Measurements from ENCODE around the gene SENP3.
A peak's percentile ranks its signal among the peaks of the same experiment; 100 is the strongest.

Gene SENP3

DNA sequence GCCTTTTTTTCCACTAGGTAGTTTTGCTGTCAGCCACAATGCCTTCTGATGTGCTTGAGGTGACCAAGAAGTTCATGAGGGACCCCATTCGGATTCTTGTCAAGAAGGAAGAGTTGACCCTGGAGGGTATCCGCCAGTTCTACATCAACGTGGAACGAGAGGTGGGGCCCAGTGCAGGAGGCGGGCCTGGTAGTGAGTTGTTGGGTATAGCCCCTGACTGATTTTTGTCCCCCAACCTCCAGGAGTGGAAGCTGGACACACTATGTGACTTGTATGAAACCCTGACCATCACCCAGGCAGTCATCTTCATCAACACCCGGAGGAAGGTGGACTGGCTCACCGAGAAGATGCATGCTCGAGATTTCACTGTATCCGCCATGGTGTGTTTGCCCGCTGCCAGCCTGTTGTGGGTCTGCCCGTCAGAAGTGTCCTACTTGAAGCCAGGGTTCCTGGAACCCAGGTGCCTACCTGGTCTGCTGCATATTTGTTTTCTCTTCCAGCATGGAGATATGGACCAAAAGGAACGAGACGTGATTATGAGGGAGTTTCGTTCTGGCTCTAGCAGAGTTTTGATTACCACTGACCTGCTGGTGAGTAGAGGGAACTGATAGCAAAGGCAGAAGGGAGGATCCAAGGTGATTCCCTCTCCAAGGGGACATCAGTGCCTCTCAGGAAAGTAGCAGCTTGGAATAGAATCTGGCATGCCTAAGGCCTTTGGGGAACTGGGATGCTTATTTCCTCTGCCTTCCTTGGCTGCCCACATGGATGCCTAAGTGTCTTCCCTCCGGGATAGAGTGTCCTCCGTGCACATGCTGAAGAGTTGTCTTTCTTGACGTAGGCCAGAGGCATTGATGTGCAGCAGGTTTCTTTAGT is 15.8 kb downstream of the SENP3 start:
- DNase-seq (ENCODE audit: low read depth), result no peak

- peak; percentile 25 for DNase-seq (ENCODE audit: low read depth)
Measured at GRCh38 chr17:7579001-7579833, 17.5 kb downstream of the SENP3 start, which contains the start of gene CD68. TSS of gene CD68 (plus strand) at chr17:7579638. CDS start at chr17:7579678, 40 bp downstream.

DNA sequence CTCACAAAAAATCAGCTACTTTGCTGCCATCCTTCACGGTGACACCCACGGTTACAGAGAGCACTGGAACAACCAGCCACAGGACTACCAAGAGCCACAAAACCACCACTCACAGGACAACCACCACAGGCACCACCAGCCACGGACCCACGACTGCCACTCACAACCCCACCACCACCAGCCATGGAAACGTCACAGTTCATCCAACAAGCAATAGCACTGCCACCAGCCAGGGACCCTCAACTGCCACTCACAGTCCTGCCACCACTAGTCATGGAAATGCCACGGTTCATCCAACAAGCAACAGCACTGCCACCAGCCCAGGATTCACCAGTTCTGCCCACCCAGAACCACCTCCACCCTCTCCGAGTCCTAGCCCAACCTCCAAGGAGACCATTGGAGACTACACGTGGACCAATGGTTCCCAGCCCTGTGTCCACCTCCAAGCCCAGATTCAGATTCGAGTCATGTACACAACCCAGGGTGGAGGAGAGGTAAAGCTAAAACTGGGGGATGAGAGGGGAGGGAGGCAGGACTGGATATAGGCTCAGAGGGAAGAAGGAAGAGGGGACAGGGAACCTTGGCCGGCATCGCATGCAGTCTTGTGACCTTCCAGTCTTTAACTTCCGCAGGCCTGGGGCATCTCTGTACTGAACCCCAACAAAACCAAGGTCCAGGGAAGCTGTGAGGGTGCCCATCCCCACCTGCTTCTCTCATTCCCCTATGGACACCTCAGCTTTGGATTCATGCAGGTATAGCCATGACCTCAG is 18.3 kb downstream of the SENP3 start:
- DNase-seq (ENCODE audit: low read depth), result no peak

GRCh38 chr17:7580604-7581575 is 19.2 kb downstream of the SENP3 start:
- no peak for DNase-seq (ENCODE audit: low read depth)

DNA sequence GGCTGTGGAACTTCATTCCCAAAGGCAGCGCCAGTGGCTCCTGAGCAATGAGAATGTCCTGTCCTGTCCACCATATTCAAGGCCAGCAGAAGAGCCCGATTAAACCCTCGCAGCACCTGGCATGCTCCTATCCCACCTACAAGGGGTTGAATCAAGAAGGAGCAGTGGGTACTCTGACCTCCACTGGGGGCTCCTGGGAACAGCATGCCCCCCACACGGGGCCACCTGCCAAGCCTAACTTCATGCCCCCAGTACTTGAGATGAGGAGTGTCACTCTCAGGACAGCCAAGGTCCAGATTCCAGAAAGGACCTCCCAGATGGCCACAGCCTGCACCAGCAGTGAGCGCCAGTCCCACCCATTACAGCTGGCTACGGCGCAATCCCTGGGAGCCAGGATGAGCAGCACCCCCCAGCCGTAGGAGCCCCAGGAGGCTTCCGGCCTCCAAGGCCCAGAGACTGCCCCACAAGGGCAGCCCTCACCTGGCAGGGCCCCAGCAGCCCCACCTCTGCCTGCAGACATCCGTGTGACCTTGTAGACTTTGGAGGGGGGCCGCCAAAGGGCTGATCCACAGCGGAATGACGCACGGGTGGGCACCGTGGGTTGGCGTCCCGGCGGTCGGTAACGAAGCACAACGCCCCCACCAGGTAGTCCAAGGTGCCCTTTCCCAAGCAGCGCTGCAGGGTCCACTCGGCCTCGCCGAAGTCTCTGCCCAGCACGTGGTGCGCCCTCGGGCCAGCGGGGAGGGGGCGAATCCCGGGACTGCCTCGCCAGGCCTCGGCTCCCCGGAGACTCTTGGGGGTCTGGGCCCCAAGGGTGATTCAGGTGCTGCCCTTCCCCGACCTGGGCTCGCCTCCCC is 20.9 kb downstream of the SENP3 start:
- DNase-seq (ENCODE audit: low read depth), result no peak

- peak; percentile 87 for DNase-seq (ENCODE audit: low read depth)
Measured at GRCh38 chr17:7583253-7584109, 21.8 kb downstream of the SENP3 start, which contains the start of gene MPDU1. TSS of gene MPDU1 (plus strand) at chr17:7583852. CDS start at chr17:7583863, 11 bp downstream.

DNA sequence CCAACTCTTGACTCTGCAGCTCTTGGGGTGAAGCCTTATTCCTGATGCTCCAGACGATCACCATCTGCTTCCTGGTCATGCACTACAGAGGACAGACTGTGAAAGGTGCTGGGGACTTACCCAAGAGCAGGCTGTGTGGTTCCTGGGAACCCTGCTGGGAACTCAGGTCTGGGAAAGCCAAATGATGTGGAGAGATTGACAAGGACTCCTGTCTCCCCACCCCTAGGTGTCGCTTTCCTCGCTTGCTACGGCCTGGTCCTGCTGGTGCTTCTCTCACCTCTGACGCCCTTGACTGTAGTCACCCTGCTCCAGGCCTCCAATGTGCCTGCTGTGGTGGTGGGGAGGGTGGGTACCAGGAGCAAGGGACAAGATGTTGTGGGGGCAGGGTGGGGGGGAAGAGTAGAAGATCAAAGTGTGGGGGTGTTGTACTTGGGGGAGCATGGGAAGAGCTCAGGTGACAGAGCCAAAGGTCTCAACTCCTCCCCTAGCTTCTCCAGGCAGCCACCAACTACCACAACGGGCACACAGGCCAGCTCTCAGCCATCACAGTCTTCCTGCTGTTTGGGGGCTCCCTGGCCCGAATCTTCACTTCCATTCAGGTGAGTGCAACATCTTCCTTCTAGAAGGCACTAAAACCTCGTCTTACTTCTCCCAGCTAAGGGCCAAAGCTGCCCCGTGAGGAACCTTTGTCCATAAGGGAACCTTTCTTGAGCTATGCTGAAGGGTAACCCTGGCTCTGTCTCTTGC is 25.1 kb downstream of the SENP3 start:
- no peak for DNase-seq (ENCODE audit: low read depth)

- no peak for DNase-seq (ENCODE audit: low read depth)
Measured at GRCh38 chr17:7587420-7588151, 25.9 kb downstream of the SENP3 start.

- no peak for DNase-seq (ENCODE audit: low read depth)
Measured at GRCh38 chr17:7588553-7589203, 27.0 kb downstream of the SENP3 start.

GRCh38 chr17:7589204-7589868 is 27.6 kb downstream of the SENP3 start:
- DNase-seq (ENCODE audit: low read depth), result peak; percentile 18

- DNase-seq (ENCODE audit: low read depth), result no peak
Measured at GRCh38 chr17:7589891-7590691, 28.4 kb downstream of the SENP3 start, which contains the start of gene SOX15. TSS of gene SOX15 (minus strand) at chr17:7590094. CDS start at chr17:7589676, 418 bp downstream.

DNA sequence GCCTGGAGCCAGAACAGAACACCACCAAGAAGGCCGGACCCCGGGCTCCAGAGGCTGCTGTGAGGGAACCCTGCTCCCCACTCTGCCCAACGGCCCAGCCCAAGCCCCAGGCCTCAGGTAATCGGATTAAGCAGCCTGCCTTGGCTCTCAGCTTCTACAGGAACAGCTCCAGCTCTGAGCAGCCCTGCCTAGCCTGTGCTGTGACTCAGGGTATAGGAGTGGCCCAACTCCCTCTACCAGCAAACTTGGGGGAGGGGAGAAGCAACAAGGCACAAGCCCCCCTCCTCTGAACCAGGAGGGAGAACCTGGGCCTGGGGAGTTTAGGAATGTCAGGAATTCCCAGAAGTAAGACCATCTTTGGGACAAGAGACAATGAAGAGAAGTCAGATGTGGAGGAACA is 29.0 kb downstream of the SENP3 start:
- DNase-seq (ENCODE audit: low read depth), result no peak

DNA sequence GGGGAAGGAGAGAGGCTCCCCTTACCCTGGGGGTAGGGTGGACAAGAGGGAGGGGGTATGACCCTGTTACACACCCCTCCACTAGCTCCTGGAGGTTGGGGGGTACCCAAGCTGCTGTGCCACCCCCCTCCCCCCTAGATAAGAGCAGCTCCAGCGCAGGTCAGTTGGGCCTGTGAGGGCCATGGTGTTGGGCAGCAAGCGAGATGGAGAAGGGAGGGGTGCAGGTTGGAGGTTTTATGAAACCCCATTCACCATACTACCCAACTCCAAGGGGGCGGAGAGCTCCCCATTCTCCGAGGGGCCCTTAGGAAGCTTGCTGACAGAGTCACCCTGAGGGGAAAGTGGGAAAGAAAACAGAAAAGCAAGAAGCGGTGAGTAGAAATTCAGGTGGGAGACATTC is 29.9 kb downstream of the SENP3 start:
- no peak for DNase-seq (ENCODE audit: low read depth)

DNA sequence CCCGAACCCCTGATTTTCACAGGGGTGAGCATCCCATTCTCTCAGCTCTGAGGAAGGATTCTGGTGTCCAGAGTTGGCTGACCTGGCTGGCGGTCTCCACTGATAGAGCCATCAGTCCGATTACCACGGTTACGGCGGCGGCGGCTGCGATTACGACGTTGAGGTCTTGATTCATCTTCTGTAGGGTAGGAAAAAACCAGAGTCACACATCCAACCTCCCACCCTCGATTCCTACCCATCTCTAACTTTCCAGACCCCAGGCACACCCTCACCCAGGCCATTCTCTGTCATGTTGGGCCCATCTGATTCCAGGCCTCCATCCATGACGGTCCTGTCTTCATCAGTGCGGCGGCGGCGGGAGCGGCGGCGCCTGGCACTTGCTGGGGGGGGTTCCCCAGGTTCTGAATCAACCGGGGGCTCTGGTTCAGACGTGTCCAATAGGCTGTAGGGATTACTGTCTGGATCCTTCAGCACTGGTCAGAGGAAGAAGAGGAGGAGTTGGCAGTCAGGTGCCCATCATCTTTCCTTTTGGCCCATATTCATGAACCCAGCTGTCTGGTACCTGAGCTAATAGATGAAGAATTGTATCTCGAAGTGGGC is 30.8 kb downstream of the SENP3 start:
- DNase-seq (ENCODE audit: low read depth), result no peak

DNA sequence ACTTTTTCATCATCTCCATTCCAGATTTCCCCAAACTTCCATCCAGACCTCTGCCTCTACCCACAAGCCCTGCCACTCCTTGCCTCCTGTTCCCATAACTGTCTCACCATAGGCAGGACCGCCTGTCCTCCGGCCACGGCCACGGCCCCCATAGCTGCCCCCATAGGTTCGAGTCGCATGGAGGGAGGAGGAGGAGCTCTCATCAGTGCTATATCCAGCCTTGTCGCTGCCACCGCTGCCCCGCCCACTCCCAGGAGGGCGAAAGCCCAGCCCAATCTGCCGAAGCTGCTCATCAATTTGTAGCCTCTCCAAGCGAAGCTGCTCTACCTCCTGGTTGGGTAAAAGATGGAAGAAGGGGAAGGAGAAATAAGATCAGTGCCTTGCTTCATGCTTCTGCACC is 31.6 kb downstream of the SENP3 start:
- no peak for DNase-seq (ENCODE audit: low read depth)

All from T-helper 22 cell (primary cell).